NK-92 treated with Interleukin-12 subunit alpha and Interleukin-12 subunit beta, amount 100 ng/mL, for 24 hours (cell line): ENCODE data around the gene COL3A1.

ENCODE experiments used
- DNase-seq: peaks from one replicate; lab custom pipeline; 2025; lab: John Stamatoyannopoulos, UW

The COL3A1 gene

GRCh38 chr2:189018631-189019030 is 44.5 kb downstream of the COL3A1 start:
- no peak for DNase-seq

GRCh38 chr2:189020179-189020578 is 46.0 kb downstream of the COL3A1 start:
- no peak for DNase-seq

GRCh38 chr2:189022053-189022481 is 47.9 kb downstream of the COL3A1 start:
- DNase-seq = no peak

GRCh38 chr2:189022492-189022891 is 48.3 kb downstream of the COL3A1 start:
- no peak for DNase-seq

GRCh38 chr2:189024901-189025618 is 50.9 kb downstream of the COL3A1 start:
- no peak for DNase-seq

GRCh38 chr2:189037518-189037917 is 63.3 kb downstream of the COL3A1 start:
- DNase-seq = no peak

GRCh38 chr2:189045836-189046235 is 71.7 kb downstream of the COL3A1 start:
- no peak for DNase-seq

- DNase-seq = no peak
Observed at GRCh38 chr2:189046320-189046719, 72.1 kb downstream of the COL3A1 start.

- no peak for DNase-seq
Observed at GRCh38 chr2:189047171-189047888, 73.2 kb downstream of the COL3A1 start.

- DNase-seq = no peak
Observed at GRCh38 chr2:189048189-189048588, 74.0 kb downstream of the COL3A1 start.

- no peak for DNase-seq
Observed at GRCh38 chr2:189049709-189050164, 75.6 kb downstream of the COL3A1 start.

GRCh38 chr2:189050165-189050712 is 76.1 kb downstream of the COL3A1 start:
- DNase-seq = no peak

GRCh38 chr2:189056200-189057106 is 82.3 kb downstream of the COL3A1 start:
- DNase-seq = no peak

GRCh38 chr2:189057316-189057715 is 83.1 kb downstream of the COL3A1 start:
- DNase-seq = no peak

- DNase-seq = no peak
Observed at GRCh38 chr2:189060096-189060642, 86.0 kb downstream of the COL3A1 start.
